ENCODE measurements around the gene GPS1. TPM values are rescaled to one million over a fixed set of nuclear protein-coding genes. Genes with fewer than 3 reads are reported as not detected.
A peak's percentile ranks its signal among the peaks of the same experiment; 100 is the strongest.

Gene GPS1
- total and polyA plus RNA-seq, 10 donors, result 61.5 to 109 (median 68.9) TPM

- WGBS, 5 donors, result 79 to 84% (median 82%) methylated on average over 24 to 25 of the region's 25 CpGs
- Histone ChIP-seq H3K9me3 (no peaks in the 10 kb centered on the region), H3K27me3 (replicated peaks in 1 of 7) (no peaks in the 10 kb centered on the region), H3K4me1 (no peaks in the 10 kb centered on the region), H3K27ac (no peak overlapping the region), H3K4me3 (no peak overlapping the region), H3K36me3 (peaks cover 0 to 38% (median 26%) of the 10 kb centered on the region in 6 donors)
- DNase-seq, result no peak
- intact Hi-C loops (cut with DNase I; ENCODE audit: low total_unique reads), result no loop called here
- TF ChIP-seq POLR2A (IDR thresholded peaks at IDR 0.05) (no peak), POLR2AphosphoS5 (IDR thresholded peaks at IDR 0.05) (peak in 1 of 3 donors; percentile 18), CTCF (IDR thresholded peaks at IDR 0.05 in 8 of 11, conservative IDR thresholded peaks at IDR 0.05 in 3 of 11) (no peak)
Observed at GRCh38 chr17:82076018-82076784, 24.5 kb downstream of the GPS1 start.

DNA sequence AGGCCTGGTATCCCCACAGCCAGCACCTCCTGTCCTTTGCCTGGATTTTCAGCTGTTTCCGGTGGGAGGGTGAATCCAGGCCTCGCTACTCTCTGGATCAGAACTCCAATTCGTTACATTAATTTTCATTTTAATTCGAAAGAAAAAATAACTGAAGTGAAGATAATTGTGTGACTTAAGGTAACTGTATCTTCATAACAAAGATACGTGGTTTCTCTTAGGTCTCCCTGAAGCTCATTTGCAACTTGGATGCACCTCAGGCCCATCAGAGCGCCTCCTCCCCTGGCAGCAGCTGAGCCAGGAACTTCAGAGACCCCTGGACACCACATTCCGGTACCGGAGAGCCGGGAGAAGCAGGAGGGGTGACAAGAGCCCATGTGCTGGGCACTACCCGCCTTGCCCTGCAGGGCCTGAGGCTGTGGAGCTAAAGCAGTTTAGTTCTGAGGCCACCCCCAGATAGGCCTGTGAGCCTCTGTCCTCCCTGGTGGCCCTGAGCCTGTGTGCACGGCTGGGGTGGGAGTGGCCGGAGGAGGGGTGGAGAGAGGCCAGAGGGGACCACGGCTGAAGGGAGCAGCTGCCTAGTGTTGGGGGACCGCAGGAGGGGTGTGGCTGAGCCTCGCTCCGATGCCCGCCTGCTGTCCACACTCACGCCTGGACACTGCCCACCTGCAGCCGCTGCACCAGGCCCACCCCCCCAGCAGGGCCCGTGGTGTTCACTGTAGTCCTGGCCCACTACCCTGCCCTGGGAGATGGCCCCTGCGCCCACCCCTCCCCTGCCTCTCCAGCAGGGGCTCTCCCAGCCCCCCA, 25.3 kb downstream of the GPS1 start:
- H3K27ac ChIP-seq, result no peak overlapping the region

GRCh38 chr17:82077617-82078358, 26.1 kb downstream of the GPS1 start:
- TF ChIP-seq CTCF (IDR thresholded peaks at IDR 0.05 in 8 of 11, conservative IDR thresholded peaks at IDR 0.05 in 3 of 11), result no peak
- TF ChIP-seq POLR2AphosphoS5 (IDR thresholded peaks at IDR 0.05), result no peak
- no peak for TF ChIP-seq POLR2A (IDR thresholded peaks at IDR 0.05)
- Histone ChIP-seq H3K27ac (no peak overlapping the region), H3K4me1 (no peaks in the 10 kb centered on the region), H3K4me3 (no peak overlapping the region), H3K9me3 (no peaks in the 10 kb centered on the region), H3K36me3 (peaks cover 0 to 54% (median 42%) of the 10 kb centered on the region in 6 donors), H3K27me3 (replicated peaks in 1 of 7) (no peaks in the 10 kb centered on the region)
- intact Hi-C loops (cut with DNase I; ENCODE audit: low total_unique reads), result no loop called here
- DNase-seq, result no peak
- WGBS, 5 donors, result 76 to 88% (median 77%) methylated on average over 28 of the region's 28 CpGs

More for the DNA sequence above, 25.3 kb downstream of the GPS1 start:
- no peaks in the 10 kb centered on the region for H3K9me3 ChIP-seq
- 83 to 86% (median 83%) methylated on average over 17 to 21 of the region's 21 CpGs for WGBS, 5 donors
- H3K4me3 ChIP-seq, result no peak overlapping the region
- H3K4me1 ChIP-seq, result no peaks in the 10 kb centered on the region
- H3K27me3 ChIP-seq (replicated peaks in 1 of 7), result no peaks in the 10 kb centered on the region
- TF ChIP-seq POLR2AphosphoS5 (IDR thresholded peaks at IDR 0.05) (no peak), CTCF (IDR thresholded peaks at IDR 0.05 in 8 of 11, conservative IDR thresholded peaks at IDR 0.05 in 3 of 11) (no peak), POLR2A (IDR thresholded peaks at IDR 0.05) (no peak)
- intact Hi-C loops (cut with DNase I; ENCODE audit: low total_unique reads), result no loop called here
- DNase-seq, result no peak
- H3K36me3 ChIP-seq, result peaks cover 0 to 46% (median 34%) of the 10 kb centered on the region in 6 donors

Data from spleen (tissue), 11 donors.